Ammon's horn (tissue), 1 donor: ENCODE measurements around the gene VSIR.

ENCODE experiments used
- DNase-seq: peaks from one replicate; pipeline ENCODE4 v3.0.0-alpha.2; 2016; ENCODE audit warnings: low spot score

VSIR gene

GRCh38 chr10:71773221-71773971 is at the start of gene VSIR:
TSS of gene VSIR (minus strand) at chr10:71773520. CDS start at chr10:71773439, 81 bp downstream.
- DNase-seq = peak; percentile 86

- no peak for DNase-seq
Observed at GRCh38 chr10:71821909-71822763, 48.8 kb upstream of the VSIR start.

GRCh38 chr10:71820966-71821365 is 47.6 kb upstream of the VSIR start:
- DNase-seq = no peak

GRCh38 chr10:71819985-71820384 is 46.7 kb upstream of the VSIR start:
- no peak for DNase-seq

- no peak for DNase-seq
Observed at GRCh38 chr10:71819441-71819861, 46.1 kb upstream of the VSIR start.

- no peak for DNase-seq
Observed at GRCh38 chr10:71818674-71819260, 45.4 kb upstream of the VSIR start.

- no peak for DNase-seq
Observed at GRCh38 chr10:71817831-71818655, 44.7 kb upstream of the VSIR start.

- peak; percentile 65 for DNase-seq
Observed at GRCh38 chr10:71816936-71817618, 43.8 kb upstream of the VSIR start.

- DNase-seq = no peak
Observed at GRCh38 chr10:71816421-71816851, 43.1 kb upstream of the VSIR start.

- no peak for DNase-seq
Observed at GRCh38 chr10:71815515-71816130, 42.3 kb upstream of the VSIR start.

GRCh38 chr10:71814922-71815411 is 41.6 kb upstream of the VSIR start:
- no peak for DNase-seq

GRCh38 chr10:71812913-71813590 is 39.7 kb upstream of the VSIR start:
- no peak for DNase-seq

GRCh38 chr10:71812016-71812912 is 38.9 kb upstream of the VSIR start:
- DNase-seq = peak; percentile 80

GRCh38 chr10:71811351-71811750 is 38.0 kb upstream of the VSIR start:
- DNase-seq = no peak

- no peak for DNase-seq
Observed at GRCh38 chr10:71810048-71810750, 36.9 kb upstream of the VSIR start.

GRCh38 chr10:71809628-71810027 is 36.3 kb upstream of the VSIR start:
- DNase-seq = no peak

- DNase-seq = no peak
Observed at GRCh38 chr10:71807557-71808510, 34.5 kb upstream of the VSIR start.
